SH-SY5Y (cell line): ENCODE measurements around the gene RNF123.

Source experiments
- GATA2 ChIP-seq: IDR thresholded peaks from 2 replicates; pipeline ENCODE4 v1.6.1; 2011; ENCODE audit warnings: mild to moderate bottlenecking, low read depth, low read length
- GATA3 ChIP-seq: IDR thresholded peaks from 2 replicates; pipeline ENCODE4 v1.6.1; 2011; ENCODE audit warnings: low read depth, mild to moderate bottlenecking, low read length, moderate library complexity

DNA sequence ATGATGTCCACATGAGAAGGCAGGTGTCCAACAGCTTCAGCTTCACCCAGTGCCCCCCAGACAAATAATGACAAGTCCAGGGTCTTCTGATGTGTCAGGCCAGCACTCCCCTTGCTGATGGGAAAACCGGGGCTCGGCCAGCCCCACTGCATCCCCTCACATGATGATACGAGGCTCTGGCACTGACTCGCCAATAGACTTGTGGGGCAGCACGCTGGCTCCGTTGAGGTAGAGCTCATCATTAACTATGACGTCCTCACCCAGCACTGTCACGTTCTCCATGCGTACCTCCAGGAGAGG, 32.2 kb downstream of the RNF123 start:
- TF ChIP-seq GATA3 (no peak), GATA2 (no peak)
